Measurements from ENCODE around the gene FIG4. TPM values are rescaled to one million over a fixed set of nuclear protein-coding genes. Genes with fewer than 3 reads are reported as not detected.
"Not testable (repeated sequence)": the region's sequence is repeated elsewhere in the genome, so short reads cannot be mapped to it uniquely, and the experiment has no call there.

The FIG4 gene
- total RNA-seq, 1 donor from 2014 or later, result 13.5 TPM

DNA sequence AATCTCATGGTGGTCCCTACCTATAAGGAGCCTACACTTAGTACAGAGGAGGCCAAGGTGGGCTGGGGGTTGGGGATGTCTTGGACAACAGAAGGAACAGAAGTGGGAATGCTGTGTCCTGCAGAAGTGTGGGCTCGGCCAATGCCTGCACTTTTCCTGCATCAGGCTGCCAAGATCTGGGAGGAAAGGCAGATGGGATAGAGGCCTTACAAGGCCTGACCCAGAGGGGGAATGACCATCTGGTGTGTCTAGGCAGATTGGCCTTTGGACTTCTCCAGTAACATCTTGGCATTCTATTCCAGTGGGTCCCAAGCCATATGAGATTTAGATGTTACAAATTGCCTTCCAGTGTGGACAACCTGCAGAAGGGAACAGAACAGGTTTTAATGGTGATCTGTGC is 162.3 kb downstream of the FIG4 start:
- TF ChIP-seq, protein P1, sequence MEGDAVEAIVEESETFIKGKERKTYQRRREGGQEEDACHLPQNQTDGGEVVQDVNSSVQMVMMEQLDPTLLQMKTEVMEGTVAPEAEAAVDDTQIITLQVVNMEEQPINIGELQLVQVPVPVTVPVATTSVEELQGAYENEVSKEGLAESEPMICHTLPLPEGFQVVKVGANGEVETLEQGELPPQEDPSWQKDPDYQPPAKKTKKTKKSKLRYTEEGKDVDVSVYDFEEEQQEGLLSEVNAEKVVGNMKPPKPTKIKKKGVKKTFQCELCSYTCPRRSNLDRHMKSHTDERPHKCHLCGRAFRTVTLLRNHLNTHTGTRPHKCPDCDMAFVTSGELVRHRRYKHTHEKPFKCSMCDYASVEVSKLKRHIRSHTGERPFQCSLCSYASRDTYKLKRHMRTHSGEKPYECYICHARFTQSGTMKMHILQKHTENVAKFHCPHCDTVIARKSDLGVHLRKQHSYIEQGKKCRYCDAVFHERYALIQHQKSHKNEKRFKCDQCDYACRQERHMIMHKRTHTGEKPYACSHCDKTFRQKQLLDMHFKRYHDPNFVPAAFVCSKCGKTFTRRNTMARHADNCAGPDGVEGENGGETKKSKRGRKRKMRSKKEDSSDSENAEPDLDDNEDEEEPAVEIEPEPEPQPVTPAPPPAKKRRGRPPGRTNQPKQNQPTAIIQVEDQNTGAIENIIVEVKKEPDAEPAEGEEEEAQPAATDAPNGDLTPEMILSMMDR (IDR thresholded peaks at IDR 0.05), result no peak
- no peaks in the 10 kb centered on the region for H3K36me3 Mint-ChIP-seq (ENCODE audit: unreplicated experiment)
- H3K4me3 Mint-ChIP-seq (ENCODE audit: unreplicated experiment), result no peak overlapping the region
- H3K27ac Mint-ChIP-seq (ENCODE audit: unreplicated experiment), result no peak overlapping the region
- peaks cover 2% of the 10 kb centered on the region for H3K27me3 Mint-ChIP-seq (ENCODE audit: unreplicated experiment)
- DNase-seq (ENCODE audit: extremely low spot score, unreplicated experiment), result no peak
- H3K4me1 Mint-ChIP-seq (ENCODE audit: unreplicated experiment), result no peaks in the 10 kb centered on the region
- H3K9me3 Mint-ChIP-seq (ENCODE audit: unreplicated experiment), result no peaks in the 10 kb centered on the region

DNA sequence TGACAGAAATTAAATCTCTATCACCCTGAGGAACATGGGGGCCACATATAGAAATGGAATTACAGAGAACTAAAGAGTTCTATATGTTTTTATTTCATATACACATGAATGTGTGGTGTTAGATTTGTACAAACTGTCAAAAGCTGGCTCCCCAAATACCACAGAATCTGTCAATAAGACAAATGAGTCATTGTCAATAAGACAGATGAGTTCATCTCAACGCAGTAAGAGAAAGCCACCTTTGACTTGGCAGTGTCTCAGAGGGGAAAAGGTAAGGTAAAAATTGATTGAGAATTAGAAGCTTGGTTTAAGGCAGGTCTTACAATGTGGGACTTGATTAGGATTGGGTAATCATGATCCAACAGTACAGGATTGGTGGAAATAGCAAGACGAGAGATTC is 162.9 kb downstream of the FIG4 start:
- no peak overlapping the region for H3K27ac Mint-ChIP-seq (ENCODE audit: unreplicated experiment)
- TF ChIP-seq, protein P1 (IDR thresholded peaks at IDR 0.05), result no peak
- no peaks in the 10 kb centered on the region for H3K4me1 Mint-ChIP-seq (ENCODE audit: unreplicated experiment)
- no peaks in the 10 kb centered on the region for H3K9me3 Mint-ChIP-seq (ENCODE audit: unreplicated experiment)
- H3K36me3 Mint-ChIP-seq (ENCODE audit: unreplicated experiment), result no peaks in the 10 kb centered on the region
- no peak for DNase-seq (ENCODE audit: extremely low spot score, unreplicated experiment)
- H3K4me3 Mint-ChIP-seq (ENCODE audit: unreplicated experiment), result no peak overlapping the region
- H3K27me3 Mint-ChIP-seq (ENCODE audit: unreplicated experiment), result peaks cover 2% of the 10 kb centered on the region

DNA sequence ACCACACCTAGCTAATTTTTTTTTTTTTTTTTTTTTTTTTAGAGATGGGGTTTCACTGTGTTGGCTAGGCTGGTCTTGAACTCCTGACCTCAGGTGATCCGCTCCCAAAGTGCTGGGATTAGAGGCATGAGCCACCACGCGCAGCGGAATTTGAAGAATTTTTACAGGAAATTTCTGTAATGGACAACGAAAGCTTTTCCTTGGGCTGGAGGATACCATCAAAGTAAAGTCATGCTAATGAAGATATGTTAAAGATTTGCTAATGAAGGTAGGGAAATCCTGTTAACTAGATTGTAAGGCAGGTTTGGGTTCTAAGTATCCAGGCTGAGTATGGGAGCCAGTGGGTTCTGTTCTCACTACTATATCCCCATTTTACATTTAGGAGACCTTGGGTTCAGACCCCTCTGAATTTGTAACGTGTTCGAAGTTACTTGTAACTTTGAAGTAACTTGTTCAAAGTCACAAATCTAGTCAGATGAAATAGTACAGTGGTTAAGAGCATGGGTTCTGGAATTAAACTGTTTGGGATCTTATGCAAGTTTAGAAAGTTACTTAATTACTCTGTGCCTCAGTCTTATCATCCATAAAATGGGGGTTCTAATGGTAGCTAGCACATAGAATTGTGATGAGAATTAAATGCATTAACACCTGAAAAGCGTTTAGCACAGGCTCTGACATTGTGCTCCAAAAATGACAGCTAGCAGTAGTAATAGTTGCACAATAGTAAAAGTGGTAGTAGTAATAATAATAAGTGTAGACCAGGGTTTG is 163.6 kb downstream of the FIG4 start:
- Mint-ChIP-seq H3K4me3 (ENCODE audit: unreplicated experiment) (no peak overlapping the region), H3K9me3 (ENCODE audit: unreplicated experiment) (no peaks in the 10 kb centered on the region), H3K27me3 (ENCODE audit: unreplicated experiment) (peaks cover 2% of the 10 kb centered on the region), H3K27ac (ENCODE audit: unreplicated experiment) (no peak overlapping the region), H3K36me3 (ENCODE audit: unreplicated experiment) (no peaks in the 10 kb centered on the region), H3K4me1 (ENCODE audit: unreplicated experiment) (no peaks in the 10 kb centered on the region)
- no peak for DNase-seq (ENCODE audit: extremely low spot score, unreplicated experiment)
- TF ChIP-seq, protein P1 (IDR thresholded peaks at IDR 0.05), result no peak

DNA sequence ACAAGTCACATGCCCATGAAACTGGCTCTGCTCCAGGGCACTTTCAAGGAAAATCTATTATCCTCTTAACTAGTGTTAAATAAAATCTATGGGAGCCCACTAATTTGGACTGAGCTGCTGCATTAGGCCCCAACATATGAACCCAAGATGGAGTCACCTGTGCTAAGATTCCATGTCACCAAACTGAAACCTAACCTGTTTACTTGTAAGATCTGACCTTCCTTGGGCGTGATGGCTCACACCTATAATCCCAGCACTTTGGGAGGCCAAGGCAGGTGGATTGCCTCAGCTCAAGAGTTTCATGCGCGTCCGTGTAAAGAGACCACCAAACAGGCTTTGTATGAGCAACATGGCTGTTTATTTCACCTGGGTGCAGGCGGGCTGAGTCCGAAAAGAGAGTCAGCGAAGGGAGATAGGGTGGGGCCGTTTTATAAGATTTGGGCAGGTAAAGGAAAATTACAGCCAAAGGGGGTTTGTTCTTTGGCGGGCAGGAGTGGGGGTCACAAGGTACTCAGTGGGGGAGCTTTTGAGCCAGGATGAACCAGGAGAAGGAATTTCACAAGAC is 164.5 kb downstream of the FIG4 start:
- not testable (repeated sequence) for H3K27ac Mint-ChIP-seq (ENCODE audit: unreplicated experiment); H3K27me3 Mint-ChIP-seq (ENCODE audit: unreplicated experiment); DNase-seq (ENCODE audit: extremely low spot score, unreplicated experiment); H3K9me3 Mint-ChIP-seq (ENCODE audit: unreplicated experiment); H3K4me3 Mint-ChIP-seq (ENCODE audit: unreplicated experiment); H3K4me1 Mint-ChIP-seq (ENCODE audit: unreplicated experiment); H3K36me3 Mint-ChIP-seq (ENCODE audit: unreplicated experiment)

DNA sequence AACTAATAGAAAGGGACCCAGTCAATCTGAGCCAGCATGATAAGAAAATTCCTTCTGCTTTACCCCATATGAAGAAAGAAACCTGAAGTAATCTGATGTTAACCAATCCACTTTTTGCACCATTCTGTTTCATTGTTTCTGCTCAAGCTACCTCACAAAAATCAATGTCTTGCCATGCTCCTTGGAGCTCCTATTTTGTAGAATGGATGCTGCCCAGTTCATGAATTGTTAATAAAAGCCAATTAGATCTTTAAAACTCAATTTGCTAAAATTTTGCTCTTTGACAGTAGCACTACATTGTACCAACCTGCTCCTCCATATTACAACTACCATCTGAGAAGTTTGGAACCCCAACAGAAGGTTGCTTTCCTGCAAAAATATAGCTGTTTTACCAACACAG is 170.8 kb downstream of the FIG4 start:
- Mint-ChIP-seq H3K9me3 (ENCODE audit: unreplicated experiment) (peaks cover 11% of the 10 kb centered on the region), H3K4me1 (ENCODE audit: unreplicated experiment) (no peaks in the 10 kb centered on the region), H3K27ac (ENCODE audit: unreplicated experiment) (no peak overlapping the region), H3K36me3 (ENCODE audit: unreplicated experiment) (no peaks in the 10 kb centered on the region), H3K4me3 (ENCODE audit: unreplicated experiment) (no peak overlapping the region), H3K27me3 (ENCODE audit: unreplicated experiment) (peaks cover 5% of the 10 kb centered on the region)
- DNase-seq (ENCODE audit: extremely low spot score, unreplicated experiment), result no peak
- TF ChIP-seq, protein P1 (IDR thresholded peaks at IDR 0.05), result no peak
